Measurements from ENCODE around the gene LDLRAD3.

The LDLRAD3 gene

GRCh38 chr11:36077368-36077767, 133.5 kb downstream of the LDLRAD3 start:
- DNase-seq (ENCODE audit: low read depth), result no peak

GRCh38 chr11:36077886-36078685, 134.2 kb downstream of the LDLRAD3 start:
- DNase-seq (ENCODE audit: low read depth), result no peak

- no peak for DNase-seq (ENCODE audit: low read depth)
These were observed 134.8 kb downstream of the LDLRAD3 start for GRCh38 chr11:36078686-36079055.

- DNase-seq (ENCODE audit: low read depth), result no peak
These were observed 136.2 kb downstream of the LDLRAD3 start for GRCh38 chr11:36079878-36080675.

- no peak for DNase-seq (ENCODE audit: low read depth)
These were observed 137.5 kb downstream of the LDLRAD3 start for GRCh38 chr11:36081274-36081945.

- no peak for DNase-seq (ENCODE audit: low read depth)
These were observed 142.5 kb downstream of the LDLRAD3 start for GRCh38 chr11:36086366-36086765.

GRCh38 chr11:36088266-36088972, 144.6 kb downstream of the LDLRAD3 start:
- DNase-seq (ENCODE audit: low read depth), result no peak

GRCh38 chr11:36089920-36090319, 146.1 kb downstream of the LDLRAD3 start:
- no peak for DNase-seq (ENCODE audit: low read depth)

GRCh38 chr11:36090356-36091109, 146.7 kb downstream of the LDLRAD3 start:
- no peak for DNase-seq (ENCODE audit: low read depth)

GRCh38 chr11:36091256-36091811, 147.5 kb downstream of the LDLRAD3 start:
- DNase-seq (ENCODE audit: low read depth), result peak; percentile 43

- DNase-seq (ENCODE audit: low read depth), result no peak
These were observed 148.6 kb downstream of the LDLRAD3 start for GRCh38 chr11:36092314-36093030.

GRCh38 chr11:36093548-36093947, 149.7 kb downstream of the LDLRAD3 start:
- DNase-seq (ENCODE audit: low read depth), result no peak

- DNase-seq (ENCODE audit: low read depth), result no peak
These were observed 150.3 kb downstream of the LDLRAD3 start for GRCh38 chr11:36094164-36094563.

- DNase-seq (ENCODE audit: low read depth), result no peak
These were observed 151.9 kb downstream of the LDLRAD3 start for GRCh38 chr11:36095716-36096115.

- DNase-seq (ENCODE audit: low read depth), result no peak
These were observed 153.4 kb downstream of the LDLRAD3 start for GRCh38 chr11:36097219-36097650.

- no peak for DNase-seq (ENCODE audit: low read depth)
These were observed 154.2 kb downstream of the LDLRAD3 start for GRCh38 chr11:36098087-36098486.

GRCh38 chr11:36098853-36099375, 155.1 kb downstream of the LDLRAD3 start:
- no peak for DNase-seq (ENCODE audit: low read depth)

GRCh38 chr11:36101466-36101865, 157.6 kb downstream of the LDLRAD3 start:
- DNase-seq (ENCODE audit: low read depth), result no peak

- DNase-seq (ENCODE audit: low read depth), result no peak
These were observed 159.0 kb downstream of the LDLRAD3 start for GRCh38 chr11:36102868-36103267.

GRCh38 chr11:36103933-36104530, 160.2 kb downstream of the LDLRAD3 start:
- DNase-seq (ENCODE audit: low read depth), result no peak

Data from CMK (cell line).